HG03175 (cell line): ENCODE measurements around the gene FAM180B.
"Not testable (repeated sequence)": the region's sequence is repeated elsewhere in the genome, so short reads cannot be mapped to it uniquely, and the experiment has no call there.

Experiments
- ATAC-seq: cut with Tn5 transposase; IDR thresholded peaks from one replicate; pipeline ENCODE4 v1.9.1; 2021; ENCODE audit warnings: mild to moderate bottlenecking, moderate library complexity; ENCODE audit not compliant: unreplicated experiment

FAM180B gene, protein sequence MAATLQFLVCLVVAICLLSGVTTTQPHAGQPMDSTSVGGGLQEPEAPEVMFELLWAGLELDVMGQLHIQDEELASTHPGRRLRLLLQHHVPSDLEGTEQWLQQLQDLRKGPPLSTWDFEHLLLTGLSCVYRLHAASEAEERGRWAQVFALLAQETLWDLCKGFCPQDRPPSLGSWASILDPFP

DNA sequence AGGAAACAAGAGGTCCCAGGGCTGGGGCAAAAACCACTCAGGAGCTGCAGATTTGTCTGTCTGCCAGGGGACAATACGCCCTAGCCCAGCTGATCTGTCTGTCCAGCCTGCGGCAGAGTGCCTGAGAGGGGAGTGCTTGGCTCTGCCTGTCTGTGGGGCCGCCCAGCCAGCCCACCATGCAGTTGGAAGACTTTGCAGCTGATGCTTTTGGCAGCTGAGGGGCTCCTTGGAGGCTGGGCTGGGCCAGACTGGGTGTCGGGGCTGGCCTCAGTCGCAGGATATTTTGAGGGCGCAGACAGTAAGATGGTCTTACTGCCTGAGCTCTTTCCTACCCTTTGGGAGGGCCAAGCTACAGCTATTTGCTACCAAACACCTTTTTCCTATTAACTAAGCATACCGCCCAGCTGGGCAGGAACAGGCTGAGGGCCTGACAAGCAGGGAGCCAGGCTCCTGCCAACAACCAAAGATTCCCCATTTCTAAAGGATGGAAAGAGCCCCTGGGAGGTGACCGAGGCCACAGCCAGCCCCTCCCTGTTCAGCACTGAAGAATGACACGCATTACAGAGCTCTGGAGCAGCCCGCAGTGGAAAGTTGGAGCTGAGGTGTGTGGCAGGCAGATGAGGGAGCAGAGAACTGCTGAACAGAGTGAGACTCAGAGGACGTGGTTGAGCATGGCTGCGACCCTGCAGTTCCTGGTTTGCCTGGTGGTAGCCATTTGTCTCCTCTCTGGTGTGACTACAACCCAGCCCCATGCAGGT is at the start of gene FAM180B:
Gene FAM180B, plus strand, starts transcription at position 581 of the 758 bp plus-strand sequence. Its CDS starts 91 bp downstream, at position 672.
- ATAC-seq: no peak

- no peak for ATAC-seq
These were observed 49.6 kb upstream of the FAM180B start for GRCh38 chr11:47536915-47537314.

GRCh38 chr11:47538741-47539565 is 47.5 kb upstream of the FAM180B start:
- no peak for ATAC-seq

DNA sequence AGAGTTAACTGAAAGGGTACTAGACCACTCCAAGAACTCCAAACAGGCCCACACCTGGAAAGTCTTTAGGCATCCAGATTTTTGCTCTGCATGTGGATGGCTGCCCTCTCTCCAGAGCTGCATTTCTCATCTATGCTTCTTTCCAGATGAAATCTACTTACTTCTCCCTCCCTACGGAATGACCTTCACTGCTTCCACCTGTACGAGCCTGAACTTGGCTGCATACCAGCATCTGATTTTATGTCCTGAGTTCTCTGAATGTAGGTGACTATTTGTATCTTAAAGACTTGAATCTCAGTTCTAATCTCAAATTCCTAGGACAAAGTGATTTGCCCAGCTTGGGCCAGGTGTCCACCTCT is 46.8 kb upstream of the FAM180B start:
- no peak for ATAC-seq

DNA sequence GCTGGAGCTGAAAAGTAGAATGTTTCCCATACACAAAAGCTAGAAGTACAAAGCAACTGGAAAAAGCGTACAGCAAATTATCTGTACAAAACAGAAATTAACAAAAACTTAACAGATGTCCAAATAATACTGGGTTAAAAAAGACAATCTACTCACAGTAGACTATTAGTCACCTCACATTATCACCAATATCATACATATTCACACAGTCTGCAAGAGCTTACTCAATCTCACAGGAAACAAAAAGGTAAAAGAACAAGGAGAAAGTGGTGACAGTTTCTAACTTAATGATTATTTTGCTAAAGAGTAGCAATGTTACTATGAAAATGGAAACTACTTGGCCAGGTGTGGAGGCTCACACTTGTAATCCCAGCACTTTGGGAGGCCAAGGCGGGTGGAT is 45.4 kb upstream of the FAM180B start:
- ATAC-seq: no peak

GRCh38 chr11:47545298-47545697 is 41.2 kb upstream of the FAM180B start:
- ATAC-seq: no peak

DNA sequence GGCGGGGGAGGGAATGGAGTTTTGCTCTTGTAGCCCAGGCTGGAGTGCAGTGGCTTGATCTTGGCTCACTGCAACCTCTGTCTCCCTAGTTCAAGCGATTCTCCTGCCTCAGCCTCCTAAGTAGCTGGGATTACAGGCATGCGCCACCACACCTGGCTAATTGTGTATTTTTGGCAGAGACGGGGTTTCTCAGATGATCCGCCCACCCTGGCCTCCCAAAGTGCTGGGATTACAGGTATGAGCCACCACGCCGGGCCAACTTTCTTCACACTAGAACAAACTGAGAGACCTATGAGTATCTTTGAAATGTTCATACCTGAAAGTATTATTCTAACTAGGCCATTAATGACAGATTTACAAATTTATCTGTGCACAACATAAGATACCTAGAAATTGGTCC is 40.2 kb upstream of the FAM180B start:
- not testable (repeated sequence) for ATAC-seq

DNA sequence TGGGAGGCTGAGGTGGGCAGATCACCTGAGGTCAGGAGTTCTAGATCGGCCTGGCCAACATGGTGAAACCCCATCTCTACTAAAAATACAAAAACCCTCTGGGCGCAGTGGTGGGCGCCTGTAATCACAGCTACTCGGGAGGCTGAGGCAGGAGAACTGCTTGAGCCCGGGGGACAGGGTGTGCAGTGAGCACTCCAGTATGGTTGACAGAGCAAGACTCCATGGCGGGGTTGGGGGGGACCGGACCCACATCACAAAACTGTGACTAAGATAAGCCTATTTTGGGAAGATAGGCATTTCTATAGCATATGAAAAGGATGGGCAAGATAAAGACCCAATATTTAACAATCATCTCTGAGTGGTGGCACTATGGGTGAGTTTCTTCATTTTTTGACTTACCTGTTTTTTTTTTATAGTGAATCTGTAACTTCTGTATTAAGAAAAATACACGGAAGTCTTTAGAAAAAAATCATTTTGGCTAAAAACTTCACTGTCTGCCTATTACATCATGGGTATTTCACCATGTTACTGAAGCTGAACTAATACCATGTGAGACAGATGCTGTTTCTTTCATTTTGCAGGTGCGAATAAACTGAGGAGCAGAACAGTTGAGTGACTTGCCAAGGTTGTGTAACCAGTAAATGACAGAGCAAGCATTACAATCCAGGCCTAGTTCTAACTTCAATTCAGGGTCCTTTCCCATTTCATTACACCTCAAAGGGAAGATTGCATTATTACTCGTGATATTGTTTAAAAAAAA is 36.0 kb upstream of the FAM180B start:
- no peak for ATAC-seq

DNA sequence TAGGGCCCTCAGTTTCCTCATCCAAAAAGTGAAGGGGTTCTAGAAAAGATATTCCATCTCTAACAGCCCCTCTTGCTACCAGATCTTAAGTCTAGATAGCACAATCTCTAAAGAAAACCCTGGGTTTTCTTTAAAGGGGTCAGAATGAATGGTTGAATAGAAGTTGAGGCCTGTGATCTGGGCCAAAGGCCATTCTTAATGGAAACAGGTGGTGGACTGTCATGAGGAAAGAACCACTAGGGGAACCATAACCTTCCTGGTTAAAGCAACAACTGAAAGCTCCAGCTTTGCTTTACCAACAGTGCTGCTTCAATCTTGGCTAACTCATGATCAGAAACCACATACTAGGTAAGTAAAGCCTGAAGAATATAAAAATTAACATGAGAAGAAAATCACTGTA is 35.4 kb upstream of the FAM180B start:
- ATAC-seq: no peak

- no peak for ATAC-seq
These were observed 34.4 kb upstream of the FAM180B start for GRCh38 chr11:47552056-47552565.

DNA sequence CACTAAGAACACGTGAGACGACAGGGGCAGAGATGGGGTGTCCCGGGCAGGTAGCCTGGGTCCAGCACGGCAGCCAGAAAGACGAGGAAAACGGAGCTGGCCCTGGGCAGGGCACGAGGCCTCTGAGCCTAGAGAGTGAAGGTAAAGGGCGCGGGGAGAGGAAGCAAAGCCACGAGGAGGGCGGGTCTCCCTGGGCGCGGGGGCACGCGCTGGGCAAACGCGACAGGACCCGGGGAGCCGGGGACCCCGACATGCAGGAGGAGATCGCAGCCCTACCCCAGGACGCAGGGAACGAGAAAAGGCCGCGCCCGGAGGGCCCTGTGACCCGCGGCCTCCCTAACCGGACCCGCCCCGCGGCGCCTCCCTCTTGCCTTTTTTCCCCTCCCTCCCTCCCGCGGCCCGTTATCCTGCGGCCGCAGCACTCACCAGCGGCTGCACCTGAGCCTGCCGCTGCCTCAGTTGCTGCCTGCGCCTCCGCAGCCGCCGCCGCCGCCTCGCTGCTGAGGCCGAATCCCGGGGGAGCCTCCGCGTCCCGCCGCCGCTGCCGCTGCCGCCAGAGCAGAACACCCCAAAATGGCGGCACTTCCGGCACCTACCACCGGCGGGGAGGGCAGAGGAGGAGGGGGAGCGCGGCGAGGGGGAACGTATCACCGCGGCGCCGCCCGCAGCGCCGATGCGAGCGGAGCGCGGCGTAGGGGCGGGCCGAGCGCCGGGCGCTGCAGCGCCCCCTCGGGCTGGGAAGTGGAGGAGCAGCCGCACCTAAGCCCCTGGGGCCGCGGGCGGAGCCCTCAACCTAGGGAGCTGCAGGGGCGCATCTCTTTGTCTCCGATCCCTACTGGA is 33.7 kb upstream of the FAM180B start, which contains the start of gene CELF1:
Gene CELF1, minus strand, starts transcription at position 567 of the 840 bp plus-strand sequence. CDS start 53,609 bp downstream, outside the sequence.
- ATAC-seq: peak; percentile 89

- ATAC-seq: peak; percentile 32
These were observed 33.1 kb upstream of the FAM180B start for GRCh38 chr11:47553406-47553743.

- not testable (repeated sequence) for ATAC-seq
These were observed 29.5 kb upstream of the FAM180B start for GRCh38 chr11:47557004-47557403.

DNA sequence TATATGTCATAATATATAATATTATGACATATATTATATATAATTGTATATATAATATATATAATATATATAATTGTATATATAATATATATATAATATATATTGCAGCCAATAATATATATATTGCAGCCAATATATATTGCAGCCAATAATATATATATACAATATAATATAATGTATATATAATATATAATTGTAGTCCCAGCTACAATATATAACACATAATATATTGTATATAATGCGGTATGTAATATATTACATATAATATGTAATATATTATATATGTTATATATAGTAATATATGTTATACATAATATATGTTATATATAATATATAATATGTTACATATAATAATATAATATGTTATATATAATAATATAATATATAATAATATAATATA is 27.8 kb upstream of the FAM180B start:
- ATAC-seq: no peak

- ATAC-seq: no peak
These were observed 26.1 kb upstream of the FAM180B start for GRCh38 chr11:47560426-47560825.

GRCh38 chr11:47562393-47562792 is 24.1 kb upstream of the FAM180B start:
- ATAC-seq: not testable (repeated sequence)

GRCh38 chr11:47564366-47564765 is 22.1 kb upstream of the FAM180B start:
- ATAC-seq: not testable (repeated sequence)

GRCh38 chr11:47564933-47565339 is 21.5 kb upstream of the FAM180B start:
- peak; percentile 17 for ATAC-seq

- ATAC-seq: peak; percentile 84
These were observed 20.9 kb upstream of the FAM180B start, which contains the start of gene PTPMT1 for GRCh38 chr11:47565340-47566148. Gene PTPMT1, plus strand, starts transcription at chr11:47565599. Its CDS starts 24 bp downstream, at chr11:47565623.
